GM12891 (cell line): ENCODE measurements around the gene LPIN1.
"Not testable (repeated sequence)": the region's sequence is repeated elsewhere in the genome, so short reads cannot be mapped to it uniquely, and the experiment has no call there.

ENCODE experiments used
- PAX5 ChIP-seq: IDR thresholded peaks from 2 replicates; pipeline ENCODE4 v1.6.1; 2011; ENCODE audit warnings: low read length, moderate library complexity, mild to moderate bottlenecking; ENCODE audit not compliant: insufficient read depth, severe bottlenecking
- POLR2A ChIP-seq: IDR thresholded peaks from 2 replicates; pipeline ENCODE4 v1.6.1; 2011; ENCODE audit warnings: low read depth, low read length, control low read depth
- POLR2AphosphoS5 ChIP-seq: IDR thresholded peaks from 2 replicates; pipeline ENCODE4 v1.6.1; 2011; ENCODE audit warnings: low read depth, low read length, control low read depth
- SPI1 ChIP-seq: IDR thresholded peaks from 2 replicates; pipeline ENCODE4 v1.6.1; 2011; ENCODE audit warnings: low read depth, low read length, control low read depth
- TAF1 ChIP-seq: IDR thresholded peaks from 2 replicates; pipeline ENCODE4 v1.6.1; 2011; ENCODE audit warnings: low read depth, low read length, control low read depth

- TF ChIP-seq POLR2A, TAF1, POLR2AphosphoS5, SPI1, PAX5: not testable (repeated sequence)
Observed at GRCh38 chr2:11759182-11759975, 12.9 kb downstream of the LPIN1 start.
